ENCODE measurements around the gene ZKSCAN8. TPM values are rescaled to one million over a fixed set of nuclear protein-coding genes. Genes with fewer than 3 reads are reported as not detected.

The ZKSCAN8 gene
- total RNA-seq, 2 experiments from 2014 or later: 29.8 to 30.7 TPM

DNA sequence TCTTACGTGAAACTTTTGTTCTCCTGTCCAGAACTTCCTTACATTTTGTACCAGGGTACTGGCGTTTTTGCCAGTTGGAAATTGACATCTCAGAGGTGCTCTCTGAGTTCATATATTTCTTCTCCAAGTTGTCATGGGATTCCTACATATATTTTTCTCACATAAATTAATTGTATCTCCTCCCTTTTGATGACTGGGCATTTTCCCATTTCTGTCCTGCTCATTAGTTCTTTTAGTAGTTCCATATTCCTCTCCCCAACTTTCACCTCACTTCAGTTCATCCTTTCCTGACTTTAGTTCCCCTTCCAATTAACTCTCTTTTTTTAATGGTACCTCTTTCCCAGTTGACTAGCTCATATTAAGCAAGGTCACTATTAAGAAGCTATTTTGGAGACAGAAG is 10.8 kb downstream of the ZKSCAN8 start:
- DNase-seq (no peak), ATAC-seq (ENCODE audit: low read depth) (no peak)
- Mint-ChIP-seq H3K27ac (no peak overlapping the region), H3K36me3 (peaks cover 80% of the 10 kb centered on the region), H3K4me1 (peaks cover 1% of the 10 kb centered on the region), H3K4me3 (no peak overlapping the region), H3K9me3 (peaks cover 20% of the 10 kb centered on the region), H3K27me3 (no peaks in the 10 kb centered on the region)
- POLR2A ChIA-PET: interaction anchor here (1.1 kb wide), 1 partner anchor 10 kb away, joined by 3 read pairs; no protein-coding TSS in a partner anchor

DNA sequence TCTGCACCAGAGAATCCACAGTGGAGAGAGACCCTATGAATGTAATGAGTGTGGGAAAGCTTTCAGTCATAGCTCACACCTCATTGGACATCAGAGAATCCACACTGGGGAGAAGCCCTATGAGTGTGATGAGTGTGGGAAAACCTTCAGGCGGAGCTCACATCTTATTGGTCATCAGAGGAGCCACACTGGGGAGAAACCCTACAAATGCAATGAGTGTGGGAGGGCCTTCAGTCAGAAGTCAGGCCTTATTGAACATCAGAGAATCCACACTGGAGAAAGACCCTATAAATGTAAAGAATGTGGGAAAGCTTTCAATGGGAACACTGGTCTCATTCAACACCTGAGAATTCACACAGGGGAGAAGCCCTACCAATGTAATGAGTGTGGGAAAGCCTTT is 11.9 kb downstream of the ZKSCAN8 start:
- Mint-ChIP-seq H3K36me3 (peaks cover 81% of the 10 kb centered on the region), H3K27ac (no peak overlapping the region), H3K4me1 (no peaks in the 10 kb centered on the region), H3K9me3 (peaks cover 20% of the 10 kb centered on the region), H3K4me3 (no peak overlapping the region), H3K27me3 (no peaks in the 10 kb centered on the region)
- POLR2A ChIA-PET: interaction anchor here (0.9 to 1.1 kb wide), 2 partner anchors 11 to 67 kb away, joined by 3 read pairs; no protein-coding TSS in a partner anchor
- ATAC-seq (ENCODE audit: low read depth) (no peak), DNase-seq (no peak)

DNA sequence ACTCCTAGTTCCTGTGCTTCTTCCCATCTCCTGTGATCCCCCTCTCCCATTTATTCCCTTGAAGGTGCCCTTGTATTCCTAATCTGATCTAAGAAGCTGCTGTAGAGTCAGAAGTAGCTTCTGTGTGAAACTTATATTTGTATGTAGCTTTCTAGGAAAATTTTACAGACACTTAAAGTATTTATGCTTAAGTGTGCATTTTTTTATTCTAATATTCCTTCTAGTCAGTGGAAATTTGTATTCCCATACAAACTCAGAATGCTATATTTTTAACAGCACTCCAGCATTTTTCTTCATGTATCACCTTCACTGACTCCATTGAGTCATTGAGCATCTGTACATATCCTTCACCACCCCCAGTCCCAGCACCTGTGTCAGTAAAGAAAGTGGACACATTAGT is 12.7 kb downstream of the ZKSCAN8 start:
- POLR2A ChIA-PET: interaction anchor here (0.9 kb wide), 1 partner anchor 66 kb away, joined by 3 read pairs; no protein-coding TSS in a partner anchor
- Mint-ChIP-seq H3K4me3 (no peak overlapping the region), H3K9me3 (peaks cover 22% of the 10 kb centered on the region), H3K27ac (no peak overlapping the region), H3K36me3 (peaks cover 84% of the 10 kb centered on the region), H3K27me3 (no peaks in the 10 kb centered on the region), H3K4me1 (no peaks in the 10 kb centered on the region)
- DNase-seq (no peak), ATAC-seq (ENCODE audit: low read depth) (no peak)

DNA sequence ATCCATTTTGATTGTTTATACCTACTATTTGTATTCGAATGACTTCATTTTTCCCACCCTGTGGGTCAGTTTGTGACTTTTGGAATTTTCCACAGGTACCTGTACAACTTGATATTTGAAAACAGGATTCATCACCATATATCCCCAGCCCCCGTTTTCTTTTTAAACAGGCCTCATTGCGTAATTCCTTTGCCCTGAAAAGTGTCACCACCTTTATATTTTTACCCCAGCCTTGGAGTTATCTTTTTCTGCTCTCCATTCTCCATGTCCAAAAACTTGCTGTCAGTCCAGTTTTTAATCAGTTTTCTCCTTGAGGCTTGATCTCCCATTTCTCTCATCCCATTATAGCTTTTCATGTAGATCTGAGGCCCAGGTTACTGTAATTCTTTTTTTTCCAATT is 16.6 kb downstream of the ZKSCAN8 start:
- Mint-ChIP-seq H3K27me3 (no peaks in the 10 kb centered on the region), H3K4me3 (no peak overlapping the region), H3K36me3 (peaks cover 67% of the 10 kb centered on the region), H3K4me1 (peaks cover 5% of the 10 kb centered on the region), H3K27ac (no peak overlapping the region), H3K9me3 (peaks cover 21% of the 10 kb centered on the region)
- POLR2A ChIA-PET: no interaction called here
- ATAC-seq (ENCODE audit: low read depth) (no peak), DNase-seq (no peak)

DNA sequence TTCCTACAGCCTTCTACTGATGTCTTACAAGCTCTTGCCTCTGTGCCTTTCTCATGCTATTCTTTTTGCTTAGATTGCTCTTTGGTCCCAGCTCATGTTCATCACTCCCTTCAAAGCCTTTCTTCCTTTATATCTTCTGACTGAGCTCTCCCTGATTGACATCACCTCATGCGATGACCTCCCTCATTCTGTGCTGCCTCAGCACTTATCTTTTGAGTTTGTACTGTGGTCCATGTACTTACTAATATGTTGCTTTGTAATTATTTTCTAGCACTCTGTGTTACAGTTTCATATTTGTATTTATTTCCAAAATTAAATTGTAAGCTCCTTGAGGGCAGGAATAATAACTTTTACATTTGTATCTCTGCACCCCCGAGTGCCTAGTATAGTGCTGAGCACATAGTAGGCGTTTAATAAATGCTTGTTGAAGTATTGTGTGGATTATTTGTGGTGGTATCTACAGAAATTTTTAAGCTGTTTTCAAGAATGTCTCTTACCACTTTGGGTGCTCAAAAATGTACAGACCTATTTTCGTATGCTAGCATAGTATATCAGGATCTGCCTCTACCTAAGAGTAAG is 17.4 kb downstream of the ZKSCAN8 start:
- POLR2A ChIA-PET: no interaction called here
- Mint-ChIP-seq H3K27me3 (no peaks in the 10 kb centered on the region), H3K36me3 (peaks cover 59% of the 10 kb centered on the region), H3K4me1 (peaks cover 5% of the 10 kb centered on the region), H3K27ac (no peak overlapping the region), H3K9me3 (peaks cover 19% of the 10 kb centered on the region), H3K4me3 (no peak overlapping the region)
- DNase-seq (no peak), ATAC-seq (ENCODE audit: low read depth) (no peak)

DNA sequence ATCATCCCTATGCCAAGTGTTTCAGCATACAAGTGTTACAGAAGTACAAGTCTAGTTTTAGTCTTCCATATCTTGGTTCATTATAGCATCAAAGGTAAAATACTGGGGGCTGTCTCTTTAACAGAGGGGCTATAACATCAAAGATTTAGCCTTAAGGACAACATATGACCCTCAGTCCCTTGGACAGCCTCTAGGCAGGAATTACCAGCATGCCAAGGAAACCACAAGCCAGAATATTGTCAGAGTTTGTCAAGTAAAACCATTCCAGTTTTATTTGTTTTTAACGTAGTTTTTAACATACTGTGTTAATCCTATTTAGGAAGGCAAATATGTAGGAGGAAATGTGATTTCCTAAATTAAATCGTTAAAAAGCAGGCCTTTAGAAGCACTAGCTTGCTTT is 18.6 kb downstream of the ZKSCAN8 start:
- Mint-ChIP-seq H3K36me3 (peaks cover 48% of the 10 kb centered on the region), H3K4me3 (no peak overlapping the region), H3K27ac (no peak overlapping the region), H3K9me3 (peaks cover 13% of the 10 kb centered on the region), H3K4me1 (peaks cover 5% of the 10 kb centered on the region), H3K27me3 (no peaks in the 10 kb centered on the region)
- ATAC-seq (ENCODE audit: low read depth): no peak
- DNase-seq: no peak
- POLR2A ChIA-PET: no interaction called here

DNA sequence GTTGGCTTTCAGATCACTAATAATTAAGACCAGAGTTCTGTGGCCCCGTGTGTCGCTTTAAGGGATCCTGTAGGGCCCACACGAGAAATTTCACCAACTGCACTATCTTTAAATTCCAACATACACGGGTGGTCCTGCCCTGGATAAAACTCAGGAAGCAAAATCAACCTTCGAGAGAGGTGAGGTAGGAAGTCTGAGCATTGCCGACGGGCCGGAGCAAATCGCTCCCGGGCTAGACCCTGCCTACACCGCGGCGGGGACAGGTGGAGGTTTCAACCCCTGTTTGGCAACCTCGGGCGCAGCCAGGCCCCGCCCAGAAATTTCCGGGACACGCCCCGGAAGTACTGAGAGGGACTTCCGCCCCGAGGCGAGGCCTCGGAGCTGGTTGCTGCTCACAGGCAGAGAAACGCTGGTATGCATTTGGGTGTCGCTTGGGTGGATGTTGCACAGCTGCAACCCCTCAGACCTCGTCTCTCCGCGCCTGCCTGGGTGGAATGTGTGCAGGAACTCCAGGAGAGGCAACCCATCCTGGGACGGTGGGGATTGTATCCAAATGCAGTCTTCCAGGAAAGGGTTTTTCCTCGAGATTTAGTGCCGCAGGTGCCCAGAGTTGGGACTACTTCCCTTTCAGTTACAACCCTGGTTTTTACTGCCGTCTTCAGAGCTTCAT is 19.9 kb downstream of the ZKSCAN8 start:
- H3K4me1 Mint-ChIP-seq: peaks cover 5% of the 10 kb centered on the region
- DNase-seq: peak; percentile 87
- peaks cover 17% of the 10 kb centered on the region for H3K9me3 Mint-ChIP-seq
- peak overlapping the region; percentile 62 for H3K27ac Mint-ChIP-seq
- H3K36me3 Mint-ChIP-seq: peaks cover 39% of the 10 kb centered on the region
- POLR2A ChIA-PET: interaction anchor here (0.9 kb wide), 1 partner anchor 20 kb away, joined by 3 read pairs; the partner anchor contains the start of gene ZKSCAN8
- ATAC-seq (ENCODE audit: low read depth): peak; percentile 95
- H3K4me3 Mint-ChIP-seq: peak overlapping the region; percentile 74
- no peaks in the 10 kb centered on the region for H3K27me3 Mint-ChIP-seq

DNA sequence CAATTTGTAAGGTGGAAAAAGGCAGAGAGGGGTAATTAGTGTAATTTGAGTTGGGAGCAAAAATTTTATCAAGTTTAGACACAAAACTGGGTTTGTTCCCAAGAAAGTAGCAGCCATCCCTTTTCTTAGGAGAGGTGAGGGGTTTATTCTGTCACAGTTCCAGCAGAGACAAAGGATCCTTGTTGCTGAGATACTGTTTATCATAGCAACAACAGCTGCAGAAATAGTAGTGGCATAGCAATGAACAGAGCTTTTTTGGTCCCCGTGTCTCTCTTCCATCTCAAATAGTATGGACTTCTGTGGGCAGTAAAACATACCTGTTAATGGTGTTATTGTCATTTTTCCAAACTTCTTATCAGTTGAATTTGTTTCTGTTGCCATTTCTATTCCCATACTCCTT is 23.9 kb downstream of the ZKSCAN8 start:
- POLR2A ChIA-PET: no interaction called here
- peaks cover 12% of the 10 kb centered on the region for H3K9me3 Mint-ChIP-seq
- ATAC-seq (ENCODE audit: low read depth): no peak
- H3K4me3 Mint-ChIP-seq: no peak overlapping the region
- no peak for DNase-seq
- no peaks in the 10 kb centered on the region for H3K27me3 Mint-ChIP-seq
- H3K4me1 Mint-ChIP-seq: peaks cover 5% of the 10 kb centered on the region
- peaks cover 9% of the 10 kb centered on the region for H3K36me3 Mint-ChIP-seq
- H3K27ac Mint-ChIP-seq: no peak overlapping the region

DNA sequence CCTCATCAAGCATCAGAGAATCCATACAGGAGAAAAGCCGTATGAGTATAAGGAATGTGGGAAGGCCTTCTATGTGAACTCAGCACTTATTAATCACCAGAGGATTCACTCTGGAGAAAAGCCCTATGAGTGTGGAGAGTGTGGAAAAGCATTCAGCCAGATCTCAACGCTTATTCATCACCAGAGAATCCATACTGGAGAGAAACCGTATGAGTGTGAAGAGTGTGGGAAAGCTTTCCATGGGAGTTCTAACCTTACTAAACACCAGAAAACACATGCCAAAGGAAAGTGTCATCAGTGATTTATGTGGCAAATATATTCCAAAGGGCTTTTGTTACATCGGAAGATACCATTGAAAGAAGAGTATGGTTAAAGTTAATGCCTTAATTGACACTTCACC is 25.4 kb downstream of the ZKSCAN8 start:
- Mint-ChIP-seq H3K9me3 (peaks cover 8% of the 10 kb centered on the region), H3K27me3 (no peaks in the 10 kb centered on the region), H3K4me1 (peaks cover 2% of the 10 kb centered on the region), H3K36me3 (peaks cover 5% of the 10 kb centered on the region), H3K27ac (no peak overlapping the region), H3K4me3 (no peak overlapping the region)
- DNase-seq (no peak), ATAC-seq (ENCODE audit: low read depth) (no peak)
- POLR2A ChIA-PET: no interaction called here

DNA sequence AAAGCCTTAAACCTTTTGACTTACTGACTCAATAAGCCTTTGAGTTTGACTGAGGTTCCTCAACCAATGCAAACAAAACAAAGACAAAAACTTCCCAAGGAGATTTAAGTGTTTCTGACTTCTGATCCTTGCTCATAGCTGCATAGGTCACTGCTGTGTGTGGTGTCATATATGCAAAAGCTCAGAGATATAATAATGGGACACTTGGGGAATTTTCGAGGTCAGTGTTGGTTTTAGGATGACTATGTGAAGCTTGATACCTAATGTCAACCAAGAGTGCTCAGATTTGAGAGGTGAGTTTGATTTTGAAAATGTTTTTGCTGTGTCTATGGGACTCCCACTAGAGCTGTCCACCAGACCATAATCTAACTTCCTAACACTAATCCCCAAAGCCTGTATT is 26.2 kb downstream of the ZKSCAN8 start:
- POLR2A ChIA-PET: no interaction called here
- DNase-seq: no peak
- no peaks in the 10 kb centered on the region for H3K4me1 Mint-ChIP-seq

DNA sequence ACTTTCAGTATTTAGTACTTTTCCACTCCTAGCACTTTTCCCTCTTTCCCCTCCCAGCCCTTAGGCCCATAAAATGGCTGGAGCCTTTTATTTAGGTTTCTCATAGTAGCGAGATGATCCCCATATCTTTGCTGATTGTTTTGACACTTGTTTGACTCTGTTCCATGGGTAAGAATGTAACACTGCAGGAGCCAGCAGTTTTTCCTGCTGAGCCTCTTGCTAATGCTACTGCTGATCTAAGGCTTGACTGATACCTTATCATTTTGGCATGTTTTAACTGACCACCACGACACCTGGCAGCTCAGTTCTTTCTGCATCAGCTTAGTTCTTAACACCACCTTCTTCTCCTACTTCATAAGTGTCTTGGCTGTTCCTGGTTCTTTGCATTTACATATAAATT is 29.6 kb downstream of the ZKSCAN8 start:
- DNase-seq: no peak
- ATAC-seq (ENCODE audit: low read depth): no peak
- no peaks in the 10 kb centered on the region for H3K4me1 Mint-ChIP-seq
- POLR2A ChIA-PET: interaction anchor here (0.6 kb wide), 1 partner anchor 79 kb away, joined by 3 read pairs; no protein-coding TSS in a partner anchor
- peaks cover 5% of the 10 kb centered on the region for H3K36me3 Mint-ChIP-seq
- H3K27me3 Mint-ChIP-seq: peaks cover 3% of the 10 kb centered on the region
- peaks cover 3% of the 10 kb centered on the region for H3K9me3 Mint-ChIP-seq
- no peak overlapping the region for H3K4me3 Mint-ChIP-seq
- no peak overlapping the region for H3K27ac Mint-ChIP-seq

More for the DNA sequence above, 26.2 kb downstream of the ZKSCAN8 start:
- no peaks in the 10 kb centered on the region for H3K27me3 Mint-ChIP-seq
- no peak overlapping the region for H3K27ac Mint-ChIP-seq
- no peak for ATAC-seq (ENCODE audit: low read depth)
- no peak overlapping the region for H3K4me3 Mint-ChIP-seq
- peaks cover 7% of the 10 kb centered on the region for H3K9me3 Mint-ChIP-seq
- peaks cover 3% of the 10 kb centered on the region for H3K36me3 Mint-ChIP-seq

DNA sequence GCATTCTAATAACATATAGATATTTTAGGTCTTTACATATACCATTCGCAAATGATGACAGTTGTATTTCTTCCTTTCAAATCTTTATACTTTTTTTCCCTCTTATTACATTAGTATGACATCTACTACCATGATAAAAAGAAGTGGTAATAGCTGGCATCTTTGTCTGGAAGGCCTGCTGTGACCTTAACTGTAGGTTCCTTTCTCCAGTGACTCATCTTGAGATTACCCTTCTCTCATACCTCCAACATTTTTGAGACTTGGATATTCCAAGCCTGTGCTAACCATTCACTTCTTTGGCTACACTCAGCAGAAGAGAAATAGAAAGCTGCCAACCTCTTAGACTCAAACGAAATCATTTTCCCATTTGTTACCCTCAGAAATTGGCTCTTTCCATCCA is 30.3 kb downstream of the ZKSCAN8 start:
- Mint-ChIP-seq H3K4me3 (no peak overlapping the region), H3K9me3 (peaks cover 2% of the 10 kb centered on the region), H3K36me3 (peaks cover 7% of the 10 kb centered on the region), H3K4me1 (no peaks in the 10 kb centered on the region), H3K27ac (no peak overlapping the region), H3K27me3 (peaks cover 6% of the 10 kb centered on the region)
- no peak for DNase-seq
- no peak for ATAC-seq (ENCODE audit: low read depth)
- POLR2A ChIA-PET: interaction anchor here (0.6 kb wide), 1 partner anchor 78 kb away, joined by 3 read pairs; no protein-coding TSS in a partner anchor

DNA sequence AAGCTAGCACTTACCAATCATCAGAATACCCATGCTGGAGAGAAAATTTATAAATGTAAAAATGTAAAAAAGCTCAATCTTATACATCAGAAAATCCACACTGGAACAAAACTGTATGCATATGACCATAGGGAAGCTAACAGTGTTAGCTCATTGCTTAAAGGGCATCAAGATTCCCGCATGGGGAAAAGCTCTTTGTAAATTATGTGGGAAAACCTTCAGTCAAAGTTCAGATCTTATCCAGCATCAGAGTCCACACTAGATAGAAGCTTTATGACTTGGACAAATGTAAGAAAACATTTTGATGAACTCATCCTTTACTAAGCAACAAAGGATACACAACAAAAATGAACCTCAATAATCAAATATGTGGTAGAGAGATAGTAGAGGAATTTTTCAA is 34.7 kb downstream of the ZKSCAN8 start:
- no peak for ATAC-seq (ENCODE audit: low read depth)

DNA sequence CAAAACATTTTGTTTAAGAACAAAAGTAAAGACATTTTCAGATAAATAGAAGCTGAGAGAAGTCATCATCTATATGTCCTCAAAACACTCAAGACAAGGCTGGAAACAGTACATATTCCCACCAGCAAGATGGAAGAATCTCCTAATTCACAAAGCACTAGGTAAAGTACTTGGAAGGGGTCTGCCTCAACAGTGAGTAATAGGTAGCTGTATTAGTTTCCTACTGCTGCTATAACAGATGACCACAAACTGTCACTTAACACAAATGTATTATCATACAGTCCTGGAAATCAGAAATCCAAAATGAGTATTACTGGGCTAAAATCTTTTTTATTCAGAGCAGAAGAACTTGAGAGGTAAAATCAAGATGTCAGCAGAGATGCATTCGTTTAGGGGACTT is 40.6 kb downstream of the ZKSCAN8 start:
- POLR2A ChIA-PET: no interaction called here
- H3K9me3 Mint-ChIP-seq: peaks cover 16% of the 10 kb centered on the region
- no peaks in the 10 kb centered on the region for H3K4me1 Mint-ChIP-seq
- ATAC-seq (ENCODE audit: low read depth) (no peak), DNase-seq (no peak)
- no peak overlapping the region for H3K27ac Mint-ChIP-seq
- peaks cover 2% of the 10 kb centered on the region for H3K36me3 Mint-ChIP-seq
- H3K27me3 Mint-ChIP-seq: peaks cover 5% of the 10 kb centered on the region
- H3K4me3 Mint-ChIP-seq: no peak overlapping the region

More for the DNA sequence above, 34.7 kb downstream of the ZKSCAN8 start:
- Mint-ChIP-seq H3K27me3 (peaks cover 12% of the 10 kb centered on the region), H3K4me1 (no peaks in the 10 kb centered on the region), H3K4me3 (no peak overlapping the region), H3K27ac (no peak overlapping the region), H3K36me3 (peaks cover 5% of the 10 kb centered on the region), H3K9me3 (peaks cover 3% of the 10 kb centered on the region)
- DNase-seq: no peak
- POLR2A ChIA-PET: no interaction called here

Data from activated naive CD8-positive, alpha-beta T cell treated with anti-CD3 and anti-CD28 coated beads, Interleukin-2, amount 10 ng/mL, durations not matched to agents 7 days and 5 days (primary cell).